ENCODE data around the gene MED20.
"Not testable (repeated sequence)": the region's sequence is repeated elsewhere in the genome, so short reads cannot be mapped to it uniquely, and the experiment has no call there.

Gene MED20

GRCh38 chr6:41920921-41921711 is at the start of gene MED20, which contains the start of gene BYSL:
Gene MED20, minus strand, starts transcription at chr6:41921139. Its CDS starts 121 bp downstream, at chr6:41921018.
Gene BYSL, plus strand, starts transcription at chr6:41921499. Its CDS starts 64 bp downstream, at chr6:41921563.
- peak; percentile 98 for DNase-seq

- DNase-seq: peak; percentile 36
Measured at GRCh38 chr6:41970436-41970846, 49.5 kb upstream of the MED20 start.

- DNase-seq: no peak
Measured at GRCh38 chr6:41967312-41968287, 46.7 kb upstream of the MED20 start.

DNA sequence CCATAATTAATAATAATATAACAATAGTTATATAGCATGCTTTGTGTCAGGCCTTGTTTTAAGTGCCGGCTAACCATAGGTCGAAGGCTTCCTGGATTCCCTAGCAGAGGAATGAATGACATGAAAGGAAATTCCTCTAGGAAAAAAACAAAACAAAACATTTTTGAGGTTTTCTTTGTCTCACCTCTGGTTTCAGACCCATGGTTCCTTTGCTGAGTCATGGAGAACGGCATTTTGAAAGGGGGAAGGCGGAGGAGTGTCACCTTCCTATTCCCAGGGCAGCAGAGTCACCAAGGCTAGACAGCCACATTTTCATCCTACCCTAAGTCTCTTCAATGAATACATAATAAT is 46.0 kb upstream of the MED20 start:
- no peak for DNase-seq

DNA sequence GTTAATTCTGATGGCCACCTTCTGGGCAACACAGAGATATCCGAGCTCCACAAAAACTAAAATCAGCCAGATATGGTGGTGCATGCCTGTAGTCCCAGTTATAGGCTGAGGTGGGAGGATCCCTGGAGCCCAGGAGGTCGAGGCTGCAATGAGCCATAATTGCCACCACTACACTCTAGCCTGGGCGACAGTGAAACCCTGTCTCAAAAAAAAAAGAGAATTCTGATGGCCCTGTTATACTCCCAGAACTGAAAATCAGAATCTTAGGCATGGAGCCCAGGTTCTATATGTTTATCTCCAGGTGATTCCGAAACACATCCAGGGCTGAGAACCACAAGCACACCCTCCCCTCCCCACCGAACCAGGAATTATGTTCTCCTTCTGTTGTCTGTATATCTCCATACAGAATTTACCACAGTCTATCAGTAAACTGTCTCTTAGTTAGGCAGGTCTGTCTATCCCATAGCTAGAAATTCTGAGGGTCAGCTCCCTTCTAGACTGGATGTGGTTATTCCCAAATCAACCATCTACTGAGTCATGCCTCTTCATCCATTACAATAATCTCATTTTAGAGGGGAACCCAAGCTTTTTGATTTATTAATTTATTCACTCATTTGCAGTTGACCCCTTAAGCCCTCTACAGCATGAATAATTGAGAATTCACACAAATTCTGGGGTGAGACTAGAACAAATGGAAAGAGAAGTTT is 45.4 kb upstream of the MED20 start:
- no peak for DNase-seq

DNA sequence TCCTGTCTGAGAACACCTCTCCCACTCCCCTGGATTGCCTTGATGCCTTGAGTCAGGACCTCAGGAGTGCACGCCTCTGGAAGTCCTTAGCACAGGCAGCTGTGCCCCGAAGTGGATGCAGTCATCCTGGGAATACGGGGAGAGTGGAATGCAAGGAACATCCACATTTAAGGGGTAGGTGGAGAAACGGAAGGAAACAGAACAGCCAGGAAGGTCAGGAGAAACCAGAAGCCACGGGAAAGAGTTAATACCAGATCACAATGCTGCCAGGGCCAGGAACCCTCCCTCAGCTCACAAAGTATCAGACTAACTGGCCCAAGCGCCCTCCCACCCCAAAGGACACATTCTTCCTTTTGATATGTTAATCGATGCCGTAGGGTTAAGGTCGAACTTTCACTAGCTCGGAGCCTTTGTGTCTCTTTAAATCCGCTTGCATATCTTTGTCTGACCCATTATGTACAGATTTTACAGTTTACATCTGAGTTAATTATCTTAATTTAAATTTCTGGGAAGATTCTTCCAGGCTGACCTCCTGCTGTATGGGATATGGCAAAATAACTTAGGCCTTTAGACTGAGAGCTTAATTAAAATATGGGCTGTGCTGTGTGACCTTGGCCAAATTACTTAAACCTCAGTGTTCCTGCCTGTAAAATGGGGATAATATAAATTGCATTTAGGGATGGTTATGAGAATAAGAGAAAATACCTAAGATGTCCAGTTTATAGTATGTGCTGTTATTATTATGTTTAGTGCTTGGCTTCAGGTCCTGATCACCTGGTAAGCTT is 44.7 kb upstream of the MED20 start:
- no peak for DNase-seq

GRCh38 chr6:41964201-41964887 is 43.4 kb upstream of the MED20 start:
- peak; percentile 47 for DNase-seq

DNA sequence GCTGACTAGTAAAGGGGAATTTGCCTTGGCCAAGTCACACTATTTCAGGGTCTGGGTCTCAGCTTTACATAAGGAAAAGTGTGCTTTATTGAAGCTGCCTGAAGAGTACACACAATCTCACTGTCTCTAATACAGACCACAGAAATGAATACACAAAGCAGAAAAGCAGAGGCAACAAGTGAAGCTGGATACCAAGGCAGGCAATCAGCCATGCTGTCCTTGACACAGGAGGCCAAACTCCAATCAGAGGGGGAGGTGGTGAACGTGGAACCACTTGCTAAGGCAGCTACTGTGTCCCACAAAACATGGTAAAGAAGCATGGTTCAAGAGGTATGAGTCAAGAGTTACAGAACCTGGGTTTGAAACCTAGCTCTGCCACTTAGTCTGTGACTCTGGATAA is 42.4 kb upstream of the MED20 start:
- no peak for DNase-seq

DNA sequence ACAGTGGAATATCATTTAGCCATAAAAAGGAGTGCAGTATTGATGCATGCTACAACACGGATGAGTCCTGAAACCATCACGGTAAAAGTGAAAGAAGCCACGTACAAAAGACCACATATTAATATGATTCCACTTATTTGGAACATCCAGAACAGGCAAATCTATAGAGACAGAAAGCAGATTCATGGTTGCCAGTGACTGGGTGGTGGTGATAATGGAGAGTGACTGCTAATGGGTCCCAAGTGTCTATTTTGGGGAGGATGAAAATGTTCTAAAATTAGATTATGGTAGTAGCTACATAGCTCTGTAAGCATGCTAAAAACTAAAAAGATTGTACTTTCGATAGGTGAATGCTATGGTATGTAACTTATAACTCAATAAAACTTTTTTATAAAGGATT is 39.1 kb upstream of the MED20 start:
- no peak for DNase-seq

GRCh38 chr6:41958022-41958856 is 37.3 kb upstream of the MED20 start:
- no peak for DNase-seq

- DNase-seq: peak; percentile 88
Measured at GRCh38 chr6:41957117-41957516, 36.2 kb upstream of the MED20 start.

GRCh38 chr6:41955412-41955811 is 34.5 kb upstream of the MED20 start:
- DNase-seq: no peak

DNA sequence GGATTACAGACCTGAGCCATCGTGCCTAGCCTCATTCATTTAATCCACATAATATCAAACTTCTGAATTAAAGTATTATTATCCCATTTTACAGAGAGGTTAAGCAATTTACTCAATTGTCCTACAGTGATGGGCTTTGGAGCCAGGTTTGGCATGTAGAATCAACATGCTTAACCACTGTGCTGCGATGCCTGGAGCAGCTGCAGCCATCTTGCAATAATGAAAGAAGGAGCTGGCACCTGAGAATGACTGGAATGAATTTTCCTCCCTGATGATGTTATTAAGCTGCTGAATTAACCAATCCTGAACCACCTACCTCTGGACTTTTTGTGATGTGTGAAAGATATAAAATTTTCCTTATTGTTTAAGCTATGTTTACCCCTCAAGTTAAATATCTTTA is 33.7 kb upstream of the MED20 start:
- peak; percentile 0 for DNase-seq

GRCh38 chr6:41947581-41948220 is 26.8 kb upstream of the MED20 start:
- DNase-seq: no peak

GRCh38 chr6:41943456-41943855 is 22.5 kb upstream of the MED20 start:
- no peak for DNase-seq

GRCh38 chr6:41942882-41943281 is 21.9 kb upstream of the MED20 start:
- DNase-seq: not testable (repeated sequence)

DNA sequence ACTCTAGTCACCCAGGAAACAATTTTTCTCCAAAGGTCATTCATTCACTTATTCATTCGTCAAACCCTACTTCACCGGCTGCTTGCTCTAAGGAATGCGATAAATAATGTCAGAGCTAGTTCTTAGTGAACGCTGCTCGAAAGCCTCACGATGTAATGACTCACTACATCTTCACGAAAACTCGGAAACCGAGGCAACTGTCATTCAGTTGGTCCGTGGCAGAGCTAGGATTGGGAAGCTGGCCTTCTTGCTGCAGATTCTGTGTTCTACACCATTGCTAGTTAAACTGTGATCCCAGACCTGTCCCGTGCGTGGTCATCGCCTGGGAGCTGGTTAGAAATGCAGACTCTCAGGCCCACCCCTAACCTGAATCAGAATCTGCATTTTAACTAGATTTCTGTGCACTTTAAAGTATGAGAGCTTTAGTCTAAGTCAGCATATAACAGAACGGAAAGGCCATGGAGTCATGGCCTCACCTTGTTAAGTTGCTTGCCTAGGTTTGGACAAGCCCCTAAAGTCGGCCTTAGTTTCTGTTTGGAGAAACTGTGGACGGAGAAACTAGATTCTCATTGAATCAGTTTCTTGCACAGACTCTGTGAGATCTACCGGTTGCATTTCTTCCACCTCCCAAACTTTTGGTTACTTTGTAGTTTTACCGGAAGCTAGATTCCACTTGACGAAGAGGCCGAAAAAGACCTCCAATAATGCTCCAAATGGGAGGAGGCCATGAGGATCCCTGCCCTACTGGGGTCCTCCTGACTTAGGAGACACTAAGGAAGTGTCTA is 21.3 kb upstream of the MED20 start:
- DNase-seq: no peak

- peak; percentile 97 for DNase-seq
Measured at GRCh38 chr6:41941280-41942066, 20.5 kb upstream of the MED20 start, which contains the start of gene CCND3. Gene CCND3, minus strand, starts transcription at chr6:41941808. Its CDS starts 159 bp downstream, at chr6:41941649.

All from hematopoietic multipotent progenitor cell treated with erythropoietin and hydrocortisone succinate and interleukin-3 and kit ligand, for 6 days (in vitro differentiated cells).